H1 (cell line): ENCODE data around the gene DTNB. TPM values are rescaled to one million over a fixed set of nuclear protein-coding genes. Genes with fewer than 3 reads are reported as not detected.
A peak's percentile ranks its signal among the peaks of the same experiment; 100 is the strongest.

Source experiments
- CTCF ChIA-PET: fragments of 300-600 bp; sonication (Branson Sonifier 250); formaldehyde crosslinking; loops from one replicate; lab custom pipeline; 2021; ENCODE audit not compliant: partially characterized antibody; lab: Charles Lee
- POLR2A ChIA-PET: fragments of 300-600 bp; sonication (Branson Sonifier 250); formaldehyde crosslinking; loops from one replicate; lab custom pipeline; 2021; ENCODE audit warnings: inconsistent platforms; ENCODE audit not compliant: partially characterized antibody; lab: Charles Lee
- DNase-seq, 2 experiments: peaks; one replicate each; pipeline versions ENCODE4 v3.0.0 to v3.0.0-alpha.2; 2010 to 2022; ENCODE audit warnings: low spot score in 2 of 2, low read depth in 1 of 2, mixed read lengths in 1 of 2
- FAIRE-seq: peaks from 2 replicates; lab custom pipeline; 2011; peaks lifted over from hg19 to GRCh38; lab: Jason Lieb, UNC
- H2AFZ ChIP-seq: 2 replicates; pipeline ENCODE4 v1.8.1; 2012; ENCODE audit warnings: low read length, inconsistent platforms
- H2AK5ac ChIP-seq: 2 replicates; pipeline ENCODE4 v1.6.1; 2013; ENCODE audit warnings: low read depth, low read length
- H2BK120ac ChIP-seq: replicated peaks from 2 replicates; pipeline ENCODE3; 2013; ENCODE audit warnings: low read depth, low read length, inconsistent platforms
- H2BK12ac ChIP-seq: 2 replicates; pipeline ENCODE4 v1.6.1; 2013; ENCODE audit warnings: low read depth, low read length
- H2BK15ac ChIP-seq: 2 replicates; pipeline ENCODE4 v1.6.1; 2013; ENCODE audit warnings: low read length
- H2BK20ac ChIP-seq: 2 replicates; pipeline ENCODE4 v1.6.1; 2013; ENCODE audit warnings: low read length
- H2BK5ac ChIP-seq: 2 replicates; pipeline ENCODE4 v1.6.1; 2013; ENCODE audit warnings: low read depth, low read length
- H3K14ac ChIP-seq: 2 replicates; pipeline ENCODE4 v1.6.1; 2013; ENCODE audit warnings: inconsistent platforms; ENCODE audit not compliant: insufficient read length
- H3K18ac ChIP-seq: 2 replicates; pipeline ENCODE4 v1.6.1; 2013; ENCODE audit warnings: low read length; ENCODE audit errors: extremely low read depth
- H3K23ac ChIP-seq: 2 replicates; pipeline ENCODE4 v1.6.1; 2013; ENCODE audit warnings: inconsistent platforms; ENCODE audit not compliant: insufficient read length
- H3K23me2 ChIP-seq: 2 replicates; pipeline ENCODE4 v1.6.1; 2013; ENCODE audit warnings: low read depth, low read length
- H3K27ac ChIP-seq: 2 replicates; pipeline ENCODE4 v1.6.1; 2011; ENCODE audit warnings: low read depth, low read length, inconsistent platforms
- H3K27me3 ChIP-seq, 4 experiments: replicated peaks in 1 of 4; 1 replicate in 1 of 4; 2 replicates in 3 of 4; pipeline versions ENCODE4 v1.6.1 to v1.8.1; 2011 to 2013; ENCODE audit warnings: low read length in 3 of 4, mild to moderate bottlenecking in 3 of 4, inconsistent platforms in 2 of 4, mixed read lengths in 2 of 4, moderate library complexity in 1 of 4; ENCODE audit not compliant: control insufficient read depth in 3 of 4, insufficient read depth in 3 of 4; ENCODE audit errors: extremely low read depth in 1 of 4
- H3K36me3 ChIP-seq, 4 experiments: 2 replicates each; pipeline versions ENCODE4 v1.6.1 to v1.8.1; 2011 to 2013; ENCODE audit warnings: mild to moderate bottlenecking in 4 of 4, low read length in 3 of 4, moderate library complexity in 2 of 4, control low read depth in 1 of 4, inconsistent platforms in 1 of 4; ENCODE audit not compliant: insufficient read depth in 4 of 4, control insufficient read depth in 2 of 4
- H3K4ac ChIP-seq: replicated peaks from 2 replicates; pipeline ENCODE3; 2013; ENCODE audit warnings: low read length, low read depth, mixed read lengths, inconsistent platforms; ENCODE audit not compliant: insufficient read length
- H3K4me1 ChIP-seq, 4 experiments: replicated peaks in 1 of 4; 1 replicate in 1 of 4; 2 replicates in 3 of 4; pipeline versions ENCODE4 v1.6.1 to v1.8.1; 2011 to 2013; ENCODE audit warnings: low read length in 3 of 4, inconsistent platforms in 2 of 4, mixed read lengths in 1 of 4; ENCODE audit not compliant: insufficient read depth in 4 of 4, control insufficient read depth in 3 of 4
- H3K4me2 ChIP-seq, 2 experiments: 2 replicates each; pipeline versions ENCODE4 v1.6.1 to v1.8.1; 2011 to 2013; ENCODE audit warnings: low read depth in 2 of 2, low read length in 2 of 2, control low read depth in 1 of 2, inconsistent platforms in 1 of 2, mild to moderate bottlenecking in 1 of 2; ENCODE audit not compliant: insufficient read depth in 1 of 2
- H3K4me3 ChIP-seq, 4 experiments: fragments of 200-600, 300-600 bp in 1 of 4; sonication (generic), shearing (Covaris generic), sonication (Bioruptor Twin) in 1 of 4; 2 replicates each; pipeline versions ENCODE4 v1.5.1 to v1.8.1; 2011 to 2016; ENCODE audit warnings: low read length in 4 of 4, low read depth in 3 of 4, control low read depth in 2 of 4, inconsistent platforms in 2 of 4, mild to moderate bottlenecking in 2 of 4, mixed read lengths in 1 of 4, moderate library complexity in 1 of 4; ENCODE audit not compliant: insufficient read depth in 2 of 4; ENCODE audit errors: extremely low read depth in 1 of 4
- H3K56ac ChIP-seq: replicated peaks from 2 replicates; pipeline ENCODE3; 2013; ENCODE audit warnings: low read depth, mild to moderate bottlenecking, mixed read lengths, low read length, inconsistent platforms; ENCODE audit not compliant: insufficient read length
- H3K79me1 ChIP-seq: 2 replicates; pipeline ENCODE4 v1.6.1; 2013; ENCODE audit warnings: low read depth, low read length, control low read depth
- H3K79me2 ChIP-seq, 2 experiments: 2 replicates each; pipeline versions ENCODE4 v1.6.1 to v1.8.1; 2012 to 2013; ENCODE audit warnings: low read length in 2 of 2, mild to moderate bottlenecking in 2 of 2, inconsistent platforms in 1 of 2; ENCODE audit not compliant: insufficient read depth in 2 of 2, control insufficient read depth in 1 of 2
- H3K9ac ChIP-seq, 4 experiments: replicated peaks in 1 of 4; 1 replicate in 1 of 4; 2 replicates in 3 of 4; pipeline versions ENCODE4 v1.6.1 to v1.8.1; 2011 to 2013; ENCODE audit warnings: low read depth in 3 of 4, low read length in 3 of 4, control low read depth in 2 of 4, mild to moderate bottlenecking in 2 of 4, moderate library complexity in 2 of 4, inconsistent platforms in 1 of 4; ENCODE audit errors: extremely low read depth in 1 of 4
- H3K9me3 ChIP-seq, 2 experiments: 2 replicates each; pipeline versions ENCODE4 v1.6.1 to v1.8.1; 2012 to 2013; ENCODE audit warnings: mild to moderate bottlenecking in 2 of 2, moderate library complexity in 2 of 2, control low read depth in 1 of 2, inconsistent platforms in 1 of 2, low read depth in 1 of 2, low read length in 1 of 2, mixed read lengths in 1 of 2; ENCODE audit not compliant: insufficient read depth in 2 of 2
- H4K20me1 ChIP-seq, 2 experiments: replicated peaks in 1 of 2; 2 replicates each; pipeline versions ENCODE3 to v1.8.1; 2011 to 2013; ENCODE audit warnings: inconsistent platforms in 2 of 2, low read length in 2 of 2, mild to moderate bottlenecking in 1 of 2; ENCODE audit not compliant: insufficient read depth in 2 of 2, control insufficient read depth in 1 of 2
- H4K5ac ChIP-seq: 2 replicates; pipeline ENCODE4 v1.6.1; 2013; ENCODE audit warnings: low read length, low read depth, mixed read lengths, inconsistent platforms; ENCODE audit not compliant: insufficient read length
- H4K8ac ChIP-seq: 2 replicates; pipeline ENCODE4 v1.8.0; 2013; ENCODE audit warnings: mild to moderate bottlenecking, moderate library complexity, low read length, inconsistent platforms; ENCODE audit not compliant: insufficient read depth; ENCODE audit errors: extremely low read depth
- H4K91ac ChIP-seq: replicated peaks from 2 replicates; pipeline ENCODE3; 2013; ENCODE audit warnings: low read length, mixed read lengths, inconsistent platforms; ENCODE audit not compliant: insufficient read length
- NRF1 ChIP-seq: IDR thresholded peaks from 2 replicates; pipeline ENCODE4 v1.6.1; 2011; ENCODE audit warnings: mild to moderate bottlenecking, low read depth, low read length, improper control_type of control experiment
- WGBS, 2 experiments: shearing (Covaris generic) in 1 of 2; methylation state at CpG; one replicate each; pipeline versions ENCODE4 v1.1.6 to v1.1.7; 2013 to 2015; ENCODE audit warnings: low lambda C conversion rate in 2 of 2, mixed read lengths in 2 of 2, inconsistent platforms in 1 of 2, low coverage in 1 of 2, missing lambda C conversion rate in 1 of 2; ENCODE audit not compliant: insufficient replicate concordance in 2 of 2, insufficient coverage in 1 of 2, insufficient read length in 1 of 2; ENCODE audit errors: extremely low coverage in 1 of 2, missing lambda C conversion rate in 1 of 2; 5-methylcytosine and 5-hydroxymethylcytosine counted together
- polyA plus RNA-seq, 7 experiments: library from polyadenylated mRNA; depleted of rRNA in 3 of 7; stranded (reverse) in 5 of 7; unstranded in 2 of 7; fragments of >200 nt in 5 of 7; fragments of 200-250 nt in 2 of 7; gene quantifications; 1 replicate in 5 of 7; 2 replicates in 1 of 7; 4 replicates in 1 of 7; pipeline versions ENCODE4 v1.2.1 to v1.2.3, GENCODE V29; 2011 to 2013; ENCODE audit warnings: missing spikeins in 2 of 7, mixed read lengths in 2 of 7
- total RNA-seq: library from RNA; stranded (reverse); fragmentation: NEBNext Ultra II Directional; extraction: Animal tissue kit (Norgen Biotek cat#: 25700); gene quantifications from 2 replicates; pipeline ENCODE4 v1.2.1, GENCODE V29; 2021

The DTNB gene
- total and polyA plus RNA-seq, 2 of the 8 experiments (the other 6 are each of a cell fraction or from before 2014, with no cell fraction given) = 39.6 to 49.5 TPM

DNA sequence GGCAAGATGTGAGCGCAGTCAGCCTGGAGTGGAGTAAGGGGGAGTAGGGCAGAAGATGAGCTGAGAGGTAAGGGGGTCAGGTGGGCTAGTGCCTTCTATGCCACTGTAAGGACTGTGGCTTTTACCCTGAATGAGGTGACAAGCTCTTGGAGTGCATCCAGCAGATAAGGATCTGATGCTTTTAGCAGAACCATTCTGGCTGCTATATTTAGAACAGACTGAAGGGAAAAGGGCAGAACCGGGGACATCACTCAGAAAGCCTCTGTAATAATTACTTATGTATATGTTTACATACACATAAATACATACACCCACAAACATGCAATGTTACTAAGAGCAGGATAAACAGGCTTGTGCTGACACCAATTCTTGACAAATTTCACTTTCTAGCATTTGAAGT lies 124.8 kb downstream of the DTNB start:
- Histone ChIP-seq H4K8ac (no peak overlapping the region), H2BK20ac (no peak overlapping the region), H2AK5ac (no peak overlapping the region), H3K27ac (no peak overlapping the region), H3K4me1 (no peaks in the 10 kb centered on the region), H3K56ac (no peak overlapping the region), H3K4me3 (no peak overlapping the region), H3K9me3 (no peaks in the 10 kb centered on the region), H3K79me1 (no peaks in the 10 kb centered on the region), H3K4ac (no peak overlapping the region), H3K23me2 (no peaks in the 10 kb centered on the region), H3K79me2 (no peaks in the 10 kb centered on the region), H4K5ac (no peak overlapping the region), H2AFZ (no peak overlapping the region), H3K36me3 (no peaks in the 10 kb centered on the region), H3K4me2 (no peak overlapping the region), H2BK12ac (0 out of 2 replicates have a peak overlapping the region, but pooled peaks have one; percentile 55), H3K27me3 (no peaks in the 10 kb centered on the region), H3K9ac (no peak overlapping the region), H3K18ac (no peak overlapping the region), H2BK120ac (no peak overlapping the region), H3K14ac (no peak overlapping the region), H4K20me1 (peaks cover 0 to 2% of the 10 kb centered on the region in 2 experiments), H2BK15ac (no peak overlapping the region), H2BK5ac (no peak overlapping the region), H4K91ac (no peak overlapping the region), H3K23ac (no peak overlapping the region)
- TF ChIP-seq NRF1 = no peak
- WGBS, 2 experiments = 89% methylated on average over 2 of the region's 2 CpGs; no CpG with 5 or more reads in 1 of the 2 experiments
- POLR2A ChIA-PET = no interaction called here
- CTCF ChIA-PET = no interaction called here
- FAIRE-seq (no peak), DNase-seq (no peak)
